ENCODE measurements around the gene ZSWIM2. TPM values are rescaled to one million over a fixed set of nuclear protein-coding genes. Genes with fewer than 3 reads are reported as not detected.

ZSWIM2 gene
- total and polyA plus RNA-seq, 9 donors: not detected

- Histone ChIP-seq H3K9me3 (no peaks in the 10 kb centered on the region), H3K36me3 (no peaks in the 10 kb centered on the region), H3K4me1 (ENCODE audit: insufficient read depth) (peaks cover 3% of the 10 kb centered on the region), H3K4me3 (no peak overlapping the region), H3K27ac (no peak overlapping the region), H3K27me3 (no peaks in the 10 kb centered on the region)
- DNase-seq: peak in 1 of 5 donors; percentile 40
- intact Hi-C loops (cut with DNase I): no loop called here
- no peak for TF ChIP-seq EP300 (IDR thresholded peaks at IDR 0.05)
- TF ChIP-seq CTCF (IDR thresholded peaks at IDR 0.05): no peak
- no peak for TF ChIP-seq POLR2A (IDR thresholded peaks at IDR 0.05)
- 39 to 56% (median 44%) methylated on average over 1 of the region's 1 CpG for WGBS, 3 donors
Measured at GRCh38 chr2:186891185-186891621, 42.2 kb upstream of the ZSWIM2 start.

GRCh38 chr2:186889101-186889879 lies 40.3 kb upstream of the ZSWIM2 start:
- H3K36me3 ChIP-seq: no peaks in the 10 kb centered on the region
- no peaks in the 10 kb centered on the region for H3K27me3 ChIP-seq
- TF ChIP-seq POLR2A (IDR thresholded peaks at IDR 0.05): no peak
- TF ChIP-seq EP300 (IDR thresholded peaks at IDR 0.05): no peak
- TF ChIP-seq CTCF (IDR thresholded peaks at IDR 0.05): no peak
- WGBS, 3 donors: 46 to 80% (median 72%) methylated on average over 7 of the region's 7 CpGs
- DNase-seq: no peak
- H3K4me3 ChIP-seq: no peak overlapping the region
- H3K4me1 ChIP-seq (ENCODE audit: insufficient read depth): peaks cover 2% of the 10 kb centered on the region
- H3K27ac ChIP-seq: no peak overlapping the region
- no peaks in the 10 kb centered on the region for H3K9me3 ChIP-seq
- intact Hi-C loops (cut with DNase I): no loop called here

- WGBS, 3 donors: 44 to 50% (median 45%) methylated on average over 7 of the region's 7 CpGs
- no peak overlapping the region for H3K27ac ChIP-seq
Measured at GRCh38 chr2:186887107-186888090, 38.4 kb upstream of the ZSWIM2 start.

More at GRCh38 chr2:186887107-186888090, 38.4 kb upstream of the ZSWIM2 start:
- peak; percentile 38 to 62 (median 43) for DNase-seq
- Histone ChIP-seq H3K27me3 (no peaks in the 10 kb centered on the region), H3K9me3 (no peaks in the 10 kb centered on the region), H3K36me3 (no peaks in the 10 kb centered on the region), H3K4me3 (no peak overlapping the region), H3K4me1 (ENCODE audit: insufficient read depth) (peaks cover 2% of the 10 kb centered on the region)
- TF ChIP-seq EP300 (IDR thresholded peaks at IDR 0.05) (no peak), CTCF (IDR thresholded peaks at IDR 0.05) (no peak), POLR2A (IDR thresholded peaks at IDR 0.05) (no peak)
- intact Hi-C loops (cut with DNase I): no loop called here
